Activated CD8-positive, alpha-beta memory T cell treated with anti-CD3 and anti-CD28 coated beads for 4 hours (primary cell): ENCODE measurements around the gene MBD3L5.
"Not testable (repeated sequence)": the region's sequence is repeated elsewhere in the genome, so short reads cannot be mapped to it uniquely, and the experiment has no call there.

ENCODE experiments used
- DNase-seq, 2 donors: peaks; one replicate each; pipeline ENCODE4 v3.0.0-alpha.2; 2020; ENCODE audit warnings: low read depth in 2 of 2

Gene MBD3L5

DNA sequence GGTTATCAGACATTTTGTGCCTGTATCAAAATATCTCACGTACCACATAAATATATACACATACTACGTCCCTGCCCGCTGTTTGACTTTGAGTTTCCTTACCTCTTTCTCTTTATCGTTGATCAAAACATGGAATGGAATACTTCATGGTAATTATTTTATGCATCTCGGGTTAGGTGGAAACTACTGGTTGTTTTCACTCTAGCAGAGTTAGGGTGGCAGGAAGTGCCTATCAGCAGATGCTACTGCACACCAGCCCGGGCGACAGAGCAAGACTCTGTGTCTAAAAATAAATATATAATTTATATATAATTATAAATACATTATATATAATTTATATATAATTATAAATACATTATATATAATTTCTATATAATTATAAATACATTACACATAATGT, 22.5 kb downstream of the MBD3L5 start:
- not testable (repeated sequence) for DNase-seq

DNA sequence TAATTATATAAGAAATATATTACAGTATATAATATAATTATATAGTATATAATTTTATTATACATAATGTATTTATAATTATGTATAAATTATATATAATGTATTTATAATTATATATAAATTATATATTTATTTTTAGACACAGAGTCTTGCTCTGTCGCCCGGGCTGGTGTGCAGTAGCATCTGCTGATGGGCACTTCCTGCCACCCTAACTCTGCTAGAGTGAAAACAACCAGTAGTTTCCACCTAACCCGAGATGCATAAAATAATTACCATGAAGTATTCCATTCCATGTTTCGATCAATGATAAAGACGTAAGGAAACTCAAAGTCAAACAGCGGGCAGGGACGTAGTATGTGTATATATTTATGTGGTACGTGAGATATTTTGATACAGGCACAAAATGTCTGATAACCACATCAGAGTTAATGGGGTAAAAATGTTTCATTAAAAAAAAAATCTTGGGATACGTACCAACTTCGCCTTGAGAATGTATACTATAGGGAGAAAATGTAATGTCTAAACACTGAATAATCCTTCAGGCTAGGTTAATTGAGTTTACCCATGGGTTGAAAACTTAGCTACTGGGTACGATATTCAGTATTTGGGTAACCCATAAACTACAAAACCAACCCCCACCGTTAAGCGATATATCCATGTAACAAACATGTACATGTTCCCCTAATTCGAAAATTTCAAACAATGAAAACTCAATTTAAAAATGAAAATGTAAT, 24.4 kb downstream of the MBD3L5 start:
- not testable (repeated sequence) for DNase-seq

DNA sequence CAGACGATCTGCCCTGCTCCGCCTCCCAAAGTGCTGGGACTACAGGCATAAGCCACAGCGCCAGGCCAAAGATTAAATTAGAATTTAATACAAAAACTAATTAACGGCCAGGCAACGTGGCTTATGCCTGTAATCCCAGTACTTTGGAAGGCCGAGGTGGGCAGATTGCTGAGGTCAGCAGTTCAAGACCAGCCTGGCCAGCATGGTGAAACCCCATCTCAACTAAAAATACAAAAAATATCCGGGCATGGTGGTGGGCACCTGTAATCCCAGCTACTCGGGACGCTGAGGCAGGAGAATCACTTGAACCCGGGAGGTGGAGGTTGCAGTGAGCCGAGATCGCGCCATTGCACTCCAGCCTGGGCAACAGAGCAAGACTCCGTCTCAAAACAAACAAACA, 25.3 kb downstream of the MBD3L5 start:
- not testable (repeated sequence) for DNase-seq

DNA sequence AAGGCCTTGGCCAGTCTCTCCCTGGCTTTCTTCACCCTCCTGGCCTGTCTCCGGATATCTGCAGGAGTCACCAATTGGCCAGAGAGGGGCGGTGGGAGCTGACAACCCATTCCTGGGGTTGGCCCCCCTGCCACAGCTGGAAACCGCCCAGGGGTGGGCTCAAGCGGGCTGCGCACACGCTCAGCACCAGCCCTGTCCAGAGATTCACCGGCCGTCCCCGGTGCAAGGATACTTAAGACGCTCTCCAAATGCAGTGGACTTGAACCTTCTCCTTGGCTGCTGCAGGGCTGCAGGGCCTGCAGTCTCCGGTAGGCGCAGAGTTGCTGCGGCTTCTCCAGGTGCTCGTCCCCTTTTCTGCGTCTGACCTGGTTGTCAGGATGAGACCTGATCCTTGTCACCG, 26.0 kb downstream of the MBD3L5 start:
- DNase-seq, result not testable (repeated sequence)

GRCh38 chr19:7058576-7058975, 28.2 kb downstream of the MBD3L5 start, which contains the start of gene MBD3L3:
Gene MBD3L3, minus strand, starts transcription at chr19:7058676. Its CDS starts 71 bp downstream, at chr19:7058605.
- DNase-seq, result not testable (repeated sequence)

- not testable (repeated sequence) for DNase-seq
Observed at GRCh38 chr19:7059977-7060376, 29.6 kb downstream of the MBD3L5 start.

DNA sequence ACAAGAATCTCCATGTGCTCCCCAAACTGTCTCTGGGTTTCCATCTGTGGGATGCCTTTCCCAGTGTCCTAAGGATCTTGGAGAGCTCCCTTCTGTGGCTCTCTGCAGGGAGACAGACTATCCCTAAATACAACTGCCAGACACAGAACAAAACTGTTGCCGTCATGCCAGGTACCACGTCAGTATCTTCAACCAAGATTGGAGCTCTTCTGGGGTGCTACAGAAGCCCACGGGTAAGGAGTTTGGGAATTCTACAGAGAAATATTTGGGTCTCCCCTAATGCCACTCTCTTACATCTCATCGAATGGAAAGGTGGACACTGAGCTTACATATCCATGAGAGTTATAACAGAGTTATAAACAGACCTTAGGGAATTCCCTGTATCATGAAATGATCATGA, 33.0 kb downstream of the MBD3L5 start:
- no peak for DNase-seq

DNA sequence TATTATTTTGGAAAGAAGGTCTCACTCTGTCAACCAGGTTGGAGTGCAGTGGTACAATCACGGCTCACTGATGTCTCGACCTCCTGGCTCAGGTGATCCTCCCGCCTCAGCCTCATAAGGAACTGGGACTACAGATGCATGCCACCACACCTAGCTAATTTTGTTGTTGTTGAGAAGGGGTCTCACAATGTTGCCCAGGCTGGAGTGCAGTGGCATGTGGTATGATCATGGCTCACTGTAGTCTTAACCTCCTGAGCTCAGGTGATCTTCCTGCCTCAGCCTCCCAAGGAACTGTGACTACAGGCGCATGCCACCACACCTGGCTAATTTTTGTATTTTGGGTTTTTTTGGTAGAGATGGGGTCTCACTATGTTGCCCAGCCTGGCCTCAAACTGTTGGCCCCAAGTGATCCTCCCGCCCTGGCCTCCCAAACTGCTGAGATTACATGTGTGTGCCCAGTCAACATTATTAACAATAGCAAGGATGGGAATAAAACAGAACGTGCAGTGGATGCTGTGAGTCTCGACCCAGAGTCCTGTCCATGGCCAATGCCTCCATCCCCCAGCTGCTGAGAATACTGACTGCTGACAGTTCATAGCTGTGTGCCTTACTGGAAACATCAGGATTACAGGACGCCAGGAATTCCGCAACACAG, 33.5 kb downstream of the MBD3L5 start:
- DNase-seq, result no peak

- DNase-seq, result not testable (repeated sequence)
Observed at GRCh38 chr19:7067122-7067521, 36.7 kb downstream of the MBD3L5 start.

GRCh38 chr19:7067716-7068115, 37.3 kb downstream of the MBD3L5 start:
- no peak for DNase-seq

DNA sequence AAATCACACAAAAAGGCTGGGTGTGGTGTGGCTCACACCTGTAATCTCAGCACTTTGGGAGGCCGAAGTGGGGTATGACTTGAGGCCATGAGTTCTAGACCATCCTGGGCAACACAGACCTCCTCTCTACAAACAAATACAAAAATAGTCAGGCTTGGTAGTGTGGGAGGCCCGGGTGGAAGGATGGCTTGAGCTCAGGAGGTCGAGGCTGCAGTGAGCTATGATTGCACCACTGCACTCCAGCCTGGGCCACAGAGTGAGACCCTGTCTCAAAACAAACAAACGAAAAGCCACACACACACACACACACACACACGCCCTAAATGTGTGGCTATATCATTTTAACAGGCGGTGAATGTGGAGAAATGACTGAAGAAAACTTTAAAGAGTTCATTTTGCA, 38.2 kb downstream of the MBD3L5 start:
- DNase-seq, result no peak

DNA sequence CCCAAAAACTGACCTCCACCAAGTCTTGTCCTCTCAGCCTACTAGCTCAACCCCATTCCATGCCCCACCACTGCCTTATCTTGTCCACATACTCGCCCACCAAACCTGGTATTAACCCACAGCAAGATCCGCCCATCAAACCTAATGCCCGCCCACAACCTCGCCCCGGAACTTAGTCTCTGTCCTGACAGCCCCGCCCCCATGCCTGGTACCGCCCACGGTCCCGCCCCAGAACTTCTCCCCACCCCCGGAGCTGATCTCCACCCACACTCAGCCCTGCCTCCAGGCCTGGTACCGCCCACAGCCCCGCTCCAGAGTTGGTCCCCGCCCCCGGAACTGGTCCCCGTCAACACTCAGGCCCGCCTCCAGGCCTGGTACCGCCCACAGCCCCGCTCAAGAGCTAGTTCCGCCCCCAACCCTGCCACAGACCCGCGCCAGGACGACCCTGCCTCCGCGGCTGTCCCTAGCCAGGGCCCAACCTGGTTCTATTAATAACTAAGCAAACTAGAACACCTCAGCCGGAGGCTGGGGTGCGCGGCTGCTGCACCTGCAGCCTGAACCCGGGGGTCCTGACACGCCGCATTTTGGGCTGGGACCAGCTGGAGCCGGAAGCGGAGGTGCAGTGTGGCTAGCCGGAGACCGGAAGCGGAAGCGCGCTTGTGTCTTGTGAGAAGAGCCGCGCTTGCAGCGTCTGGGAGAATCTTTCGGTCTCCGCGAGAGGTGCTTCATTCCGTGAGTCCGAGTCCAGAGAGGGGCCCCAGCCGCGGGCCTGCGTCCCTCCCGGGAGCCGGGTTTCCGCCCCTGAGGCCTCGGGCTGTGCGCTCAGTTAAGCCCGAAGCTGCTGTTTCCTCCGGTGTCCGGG, 38.9 kb downstream of the MBD3L5 start, which contains the start of gene ZNF557:
Gene ZNF557 (plus strand): TSS at position 662 of the 862 bp plus-strand sequence. CDS start 5,372 bp downstream, outside the sequence.
- peak; percentile 98 to 99 for DNase-seq

- DNase-seq, result no peak
Observed at GRCh38 chr19:7069904-7070226, 39.5 kb downstream of the MBD3L5 start.

DNA sequence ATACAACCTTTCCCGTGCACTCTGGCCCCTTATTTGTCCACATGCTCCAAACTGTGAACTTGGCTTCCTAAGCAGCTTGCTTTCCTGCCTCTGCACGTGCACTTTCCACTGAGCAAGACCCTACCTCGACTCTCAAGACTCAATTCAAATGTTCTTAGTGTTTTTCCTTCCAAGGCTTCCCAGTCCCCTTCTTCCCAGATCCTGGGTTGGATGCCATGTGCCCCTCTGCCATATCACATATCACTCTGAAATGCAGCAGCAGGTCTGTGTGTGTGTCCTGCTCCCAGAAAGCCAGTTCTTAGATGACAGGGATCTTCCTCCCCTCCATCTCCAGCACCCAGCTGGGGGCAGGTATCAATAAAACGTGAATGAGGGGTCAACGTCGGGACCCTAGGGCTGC, 42.2 kb downstream of the MBD3L5 start:
- DNase-seq, result no peak

DNA sequence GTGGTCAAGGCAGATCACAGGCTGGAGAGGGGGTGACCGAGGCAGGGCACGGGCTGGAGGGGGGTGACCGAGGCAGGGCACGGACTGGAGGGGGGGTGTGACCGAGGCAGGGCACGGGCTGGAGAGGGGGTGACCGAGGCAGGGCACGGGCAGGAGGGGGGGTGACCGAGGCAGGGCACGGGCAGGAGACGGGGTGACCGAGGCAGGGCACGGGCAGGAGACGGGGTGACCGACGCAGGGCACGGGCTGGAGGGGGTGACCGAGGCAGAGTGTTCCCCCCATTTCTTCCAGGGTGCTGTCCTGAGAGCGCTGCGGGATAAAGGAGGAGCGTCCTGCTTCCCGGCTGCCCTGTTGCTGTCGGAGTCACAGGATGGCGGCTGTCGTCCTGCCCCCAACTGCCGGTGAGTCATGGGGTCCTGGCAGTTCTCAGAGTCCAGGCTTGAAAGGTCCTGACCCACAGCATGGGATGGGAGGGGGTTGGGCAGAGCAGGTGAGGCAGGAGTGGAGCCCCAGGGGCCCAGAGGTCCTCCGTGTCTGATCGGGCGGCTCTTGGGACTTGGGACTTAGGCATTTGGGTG, 44.4 kb downstream of the MBD3L5 start:
- no peak for DNase-seq

- no peak for DNase-seq
Observed at GRCh38 chr19:7076151-7076550, 45.8 kb downstream of the MBD3L5 start.

DNA sequence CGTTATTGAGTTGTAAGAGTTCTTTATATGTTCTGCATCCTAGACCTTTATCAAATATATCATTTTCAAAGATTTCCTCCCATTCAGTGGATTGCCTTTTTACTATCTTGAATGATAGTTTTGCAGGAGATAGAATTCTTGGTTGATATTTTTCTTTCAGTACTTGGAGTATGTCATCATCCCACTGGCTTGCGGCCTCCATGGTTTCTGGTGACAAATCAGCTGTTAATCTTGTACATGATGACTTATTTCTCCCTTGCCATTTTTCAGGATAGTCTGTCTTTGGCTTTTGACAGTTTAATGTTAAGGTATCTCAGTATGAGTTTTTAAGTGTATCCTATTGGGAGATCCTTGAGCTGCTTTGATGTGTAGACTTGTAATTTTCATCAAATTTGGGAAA, 47.6 kb downstream of the MBD3L5 start:
- no peak for DNase-seq
